ENCODE measurements around the gene PRDM7. TPM values are rescaled to one million over a fixed set of nuclear protein-coding genes. Genes with fewer than 3 reads are reported as not detected.
A peak's percentile ranks its signal among the peaks of the same experiment; 100 is the strongest.

The PRDM7 gene
- total and polyA plus RNA-seq, 2 of the 8 experiments (the other 6 are each of a cell fraction or from before 2014, with no cell fraction given), result 0.02 TPM; not detected in 1

- no peak overlapping the region for H3K56ac ChIP-seq (replicated peaks; ENCODE audit: insufficient read length, low read depth, low read length)
- no peak overlapping the region for H3K27ac ChIP-seq (ENCODE audit: low read depth, low read length)
- FAIRE-seq (no peak), DNase-seq (ENCODE audit: low read depth in 1 of 2, low spot score in 2 of 2) (no peak)
- peaks cover 8 to 27% of the 10 kb centered on the region in 2 experiments for H4K20me1 ChIP-seq (replicated peaks in 1 of 2; ENCODE audit: control insufficient read depth in 1 of 2, insufficient read depth in 2 of 2, low read length in 2 of 2)
- H3K4ac ChIP-seq (replicated peaks; ENCODE audit: insufficient read length, low read depth, low read length), result no peak overlapping the region
- H2BK12ac ChIP-seq (ENCODE audit: low read depth, low read length), result no peak overlapping the region
- H3K23ac ChIP-seq (ENCODE audit: insufficient read length), result no peak overlapping the region
- H2BK5ac ChIP-seq (ENCODE audit: low read depth, low read length), result no peak overlapping the region
- H2AK5ac ChIP-seq (ENCODE audit: low read depth, low read length), result no peak overlapping the region
- H3K36me3 ChIP-seq (ENCODE audit: control insufficient read depth in 2 of 4, insufficient read depth in 4 of 4, low read length in 3 of 4), result peaks cover 0 to 6% (median 3%) of the 10 kb centered on the region in 4 experiments; a peak in 3 of 8 replicates
- peak overlapping the region; percentile 12; the same call in 1 of the 2 replicates for H4K8ac ChIP-seq (ENCODE audit: extremely low read depth, insufficient read depth, low read length)
- no peak overlapping the region for H3K9ac ChIP-seq (replicated peaks in 1 of 4; ENCODE audit: extremely low read depth in 1 of 4, low read depth in 3 of 4, low read length in 3 of 4)
- no peak overlapping the region for H2BK20ac ChIP-seq (ENCODE audit: low read length)
- H2BK15ac ChIP-seq (ENCODE audit: low read length), result no peak overlapping the region
- H3K4me1 ChIP-seq (replicated peaks in 1 of 4; ENCODE audit: control insufficient read depth in 3 of 4, insufficient read depth in 4 of 4, low read length in 3 of 4), result peaks cover 8 to 14% (median 10%) of the 10 kb centered on the region in 4 experiments; a peak in 6 of 7 replicates
- no peak overlapping the region for H2BK120ac ChIP-seq (replicated peaks; ENCODE audit: low read depth, low read length)
- no peak overlapping the region for H3K4me3 ChIP-seq (ENCODE audit: extremely low read depth in 1 of 4, insufficient read depth in 2 of 4, low read depth in 3 of 4, low read length in 4 of 4)
- H3K79me2 ChIP-seq (ENCODE audit: control insufficient read depth in 1 of 2, insufficient read depth in 2 of 2, low read length in 2 of 2), result peaks cover 0 to 12% of the 10 kb centered on the region in 2 experiments; a peak in 2 of 4 replicates
- CTCF ChIA-PET (ENCODE audit: partially characterized antibody), result no interaction called here
- H3K79me1 ChIP-seq (ENCODE audit: low read depth, low read length), result peaks cover 8% of the 10 kb centered on the region; the same call in 1 of the 2 replicates
- WGBS, 2 experiments (ENCODE audit: extremely low coverage in 1 of 2, insufficient coverage in 1 of 2, insufficient read length in 1 of 2, insufficient replicate concordance in 2 of 2, low coverage in 1 of 2, low lambda C conversion rate in 2 of 2, missing lambda C conversion rate in 1 of 2), result 87% methylated on average over 11 of the region's 11 CpGs; no CpG with 5 or more reads in 1 of the 2 experiments
- no peak overlapping the region for H4K91ac ChIP-seq (replicated peaks; ENCODE audit: insufficient read length, low read length)
- peaks cover 6% of the 10 kb centered on the region; the same call in 1 of the 2 replicates for H3K23me2 ChIP-seq (ENCODE audit: low read depth, low read length)
- no peak overlapping the region for H3K14ac ChIP-seq (ENCODE audit: insufficient read length)
- no peaks in the 10 kb centered on the region; a peak in 2 of 7 replicates for H3K27me3 ChIP-seq (replicated peaks in 1 of 4; ENCODE audit: control insufficient read depth in 3 of 4, extremely low read depth in 1 of 4, insufficient read depth in 3 of 4, low read length in 3 of 4)
- no peak overlapping the region for H2AFZ ChIP-seq (ENCODE audit: low read length)
- H3K4me2 ChIP-seq (ENCODE audit: insufficient read depth in 1 of 2, low read depth in 2 of 2, low read length in 2 of 2), result no peak overlapping the region
- H4K5ac ChIP-seq (ENCODE audit: insufficient read length, low read depth, low read length), result no peak overlapping the region
- H3K18ac ChIP-seq (ENCODE audit: extremely low read depth, low read length), result no peak overlapping the region
- no peaks in the 10 kb centered on the region for H3K9me3 ChIP-seq (ENCODE audit: insufficient read depth in 2 of 2, low read depth in 1 of 2, low read length in 1 of 2)
- POLR2A ChIA-PET (ENCODE audit: partially characterized antibody), result interaction anchor here (2.4 to 12.1 kb wide), 2 partner anchors 11 to 17 kb away, joined by 17 to 81 read pairs; no protein-coding TSS in a partner anchor
- TF ChIP-seq HDAC6 (IDR thresholded peaks at IDR 0.05; ENCODE audit: low read depth, low read length), result no peak
- no peak for TF ChIP-seq CHD1 (IDR thresholded peaks at IDR 0.05; ENCODE audit: low read depth, low read length)
- no peak for TF ChIP-seq PHF8 (conservative IDR thresholded peaks at IDR 0.05; ENCODE audit: low read depth, low read length)
- TF ChIP-seq RNF2 (IDR thresholded peaks at IDR 0.05; ENCODE audit: borderline replicate concordance, low read depth, low read length, missing control alignments, poor library complexity, severe bottlenecking), result no peak
- TF ChIP-seq RFX5 (IDR thresholded peaks at IDR 0.05; ENCODE audit: borderline replicate concordance, low read depth, low read length), result no peak
- no peak for TF ChIP-seq NRF1 (IDR thresholded peaks at IDR 0.05; ENCODE audit: low read depth, low read length)
- TF ChIP-seq TCF12 (IDR thresholded peaks at IDR 0.05; ENCODE audit: low read depth, low read length), result no peak
Observed at GRCh38 chr16:90016339-90016950, 60.7 kb downstream of the PRDM7 start.

Data from H1 (cell line).